Measurements from ENCODE around the gene AAMP.
"Not testable (repeated sequence)": the region's sequence is repeated elsewhere in the genome, so short reads cannot be mapped to it uniquely, and the experiment has no call there.

Gene AAMP

DNA sequence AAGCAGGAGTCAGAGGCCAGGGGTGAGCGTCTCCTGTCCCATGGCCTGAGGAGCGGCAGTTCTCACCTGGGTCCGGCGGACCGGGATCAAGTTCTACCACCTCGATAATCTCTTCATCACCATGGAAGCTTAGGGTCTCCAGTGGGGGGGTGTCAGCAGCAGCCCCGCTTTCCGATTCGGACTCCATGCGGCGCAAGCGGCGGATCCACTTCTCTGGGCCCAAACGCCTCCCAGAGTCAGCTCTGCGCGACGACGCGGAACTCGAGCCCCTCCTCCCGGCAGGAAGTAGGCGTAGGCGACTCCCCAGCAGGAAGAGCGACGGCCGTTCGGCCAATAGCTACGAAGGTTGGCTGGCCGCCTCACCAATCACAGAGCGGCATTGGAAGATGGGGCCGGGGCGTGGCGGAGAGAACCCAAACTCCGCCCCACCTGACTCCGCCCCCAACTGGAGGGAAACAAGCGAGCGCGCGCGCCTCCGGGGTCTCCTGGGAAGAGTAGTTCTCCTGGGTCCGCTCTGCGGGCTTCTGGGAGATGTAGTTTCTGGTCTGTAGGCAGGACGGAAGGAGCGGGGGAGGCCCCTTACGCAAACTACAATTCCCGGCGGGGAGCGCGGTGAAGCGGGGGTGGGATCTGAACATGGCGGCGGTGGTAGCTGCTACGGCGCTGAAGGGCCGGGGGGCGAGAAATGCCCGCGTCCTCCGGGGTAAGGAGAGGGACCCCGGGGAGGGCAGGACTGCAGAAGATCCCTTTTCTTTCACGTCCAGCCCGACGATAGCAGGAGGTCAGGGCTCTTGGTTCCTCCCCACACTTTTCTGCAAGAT lies at the start of gene AAMP, which contains the start of gene PNKD:
Gene AAMP, minus strand, starts transcription at position 238 of the 821 bp plus-strand sequence. Its CDS starts 51 bp downstream, at position 187.
Gene PNKD, plus strand, starts transcription at position 620 of the 821 bp plus-strand sequence. Its CDS starts 17 bp downstream, at position 637.
- peak; percentile 100 for DNase-seq (ENCODE audit: low read depth in 2 of 3, low spot score in 1 of 3)

- DNase-seq (ENCODE audit: low read depth in 2 of 3, low spot score in 1 of 3): no peak
These were observed 48.3 kb upstream of the AAMP start for GRCh38 chr2:218318241-218318640.

GRCh38 chr2:218317835-218318234 lies 47.9 kb upstream of the AAMP start:
- no peak for DNase-seq (ENCODE audit: low read depth in 2 of 3, low spot score in 1 of 3)

DNA sequence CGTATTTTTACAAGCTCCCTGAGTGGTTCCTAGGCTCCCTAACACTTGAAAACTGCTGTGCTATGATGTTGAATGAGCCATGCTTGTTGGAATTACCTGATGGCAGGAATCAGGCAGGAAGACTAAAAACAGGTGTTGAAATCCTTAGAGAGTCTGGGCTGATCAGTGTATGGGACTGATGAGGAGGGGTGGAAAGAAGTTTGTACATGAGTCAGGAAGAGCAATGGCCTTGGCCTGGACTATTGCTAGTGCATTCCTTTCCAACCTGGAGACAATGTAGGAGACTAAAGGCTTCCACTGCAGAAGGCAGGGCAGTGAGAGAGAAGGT lies 47.3 kb upstream of the AAMP start:
- no peak for DNase-seq (ENCODE audit: low read depth in 2 of 3, low spot score in 1 of 3)

DNA sequence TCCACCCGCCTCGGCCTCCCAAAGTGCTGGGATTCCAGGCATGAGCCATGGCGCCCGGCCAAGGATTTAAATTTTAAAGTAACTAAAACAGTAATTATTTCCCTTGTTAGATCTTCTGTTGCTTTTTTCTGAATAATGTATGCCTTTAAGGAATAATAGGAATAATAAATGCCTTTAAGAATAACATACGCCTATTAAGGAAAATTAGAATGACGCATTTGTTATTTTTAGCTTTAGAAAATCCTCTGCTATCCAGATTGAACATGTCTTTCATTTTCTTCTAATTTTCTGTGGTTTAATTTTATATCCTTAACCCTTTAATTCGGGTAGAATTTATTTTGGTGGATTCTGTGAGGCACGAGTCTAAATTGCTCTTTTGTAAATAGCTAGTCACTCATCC lies 45.5 kb upstream of the AAMP start:
- no peak for DNase-seq (ENCODE audit: low read depth in 2 of 3, low spot score in 1 of 3)

DNA sequence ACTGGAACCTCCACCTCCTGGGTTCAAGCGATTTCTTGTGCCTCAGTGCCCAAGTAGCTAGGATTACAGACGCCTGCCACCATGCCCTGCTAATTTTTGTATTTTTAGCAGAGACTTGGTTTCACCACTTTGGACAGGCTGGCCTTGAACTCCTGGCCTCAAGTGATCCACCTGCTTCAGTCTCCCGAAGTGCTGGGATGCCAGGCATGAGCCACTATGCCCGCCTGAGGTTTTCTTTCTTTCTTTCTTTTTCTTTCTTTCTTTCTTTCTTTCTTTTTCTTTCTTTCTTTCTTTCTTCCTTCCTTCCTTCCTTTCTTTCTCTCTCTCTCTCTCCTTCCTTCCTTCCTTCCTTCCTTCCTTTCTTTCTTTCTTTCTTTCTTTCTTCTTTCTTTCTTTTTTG lies 44.8 kb upstream of the AAMP start:
- DNase-seq (ENCODE audit: low read depth in 2 of 3, low spot score in 1 of 3): not testable (repeated sequence)

DNA sequence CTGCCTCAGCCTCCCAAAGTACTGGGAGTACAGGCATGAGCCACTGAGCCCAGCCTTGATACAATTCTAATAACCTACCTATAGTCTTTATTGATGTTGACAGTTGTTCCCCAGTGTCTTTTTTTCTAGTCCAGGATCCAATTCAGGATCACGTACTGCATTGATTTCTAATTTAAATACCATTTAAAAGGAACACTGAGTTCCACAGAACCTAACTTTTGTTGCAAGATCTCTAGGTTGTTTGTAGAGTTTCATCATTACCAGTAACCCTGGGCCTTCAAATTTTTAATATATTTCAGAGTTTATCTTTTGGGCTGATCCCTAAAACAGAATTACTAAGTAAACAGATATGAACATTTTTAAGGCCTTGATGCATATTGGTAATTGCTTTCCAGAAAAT lies 43.4 kb upstream of the AAMP start:
- DNase-seq (ENCODE audit: low read depth in 2 of 3, low spot score in 1 of 3): no peak

DNA sequence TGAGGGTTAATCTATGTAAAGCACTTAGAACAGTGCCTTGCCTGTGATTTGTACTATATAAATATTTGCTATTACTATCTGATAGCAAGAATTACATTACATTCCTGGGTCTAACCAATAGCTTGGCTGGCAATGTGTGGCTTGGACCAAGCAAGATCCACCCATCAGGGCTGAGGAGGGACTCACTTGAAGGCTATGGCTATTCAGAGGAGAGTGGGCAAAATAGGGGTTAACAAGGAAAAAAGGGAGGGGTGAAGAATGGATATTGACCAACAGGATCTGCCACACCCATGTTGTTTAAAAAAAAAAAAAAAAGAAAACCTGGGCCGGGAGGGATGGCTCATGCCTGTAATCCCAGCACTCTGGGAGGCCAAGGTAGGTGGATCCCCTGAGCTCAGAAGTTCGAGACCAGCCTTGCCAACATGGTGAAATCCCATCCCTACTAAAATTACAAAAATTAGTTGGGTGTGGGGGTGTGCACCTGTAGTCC lies 42.4 kb upstream of the AAMP start:
- DNase-seq (ENCODE audit: low read depth in 2 of 3, low spot score in 1 of 3): no peak

GRCh38 chr2:218311541-218312266 lies 41.8 kb upstream of the AAMP start:
- DNase-seq (ENCODE audit: low read depth in 2 of 3, low spot score in 1 of 3): not testable (repeated sequence)

DNA sequence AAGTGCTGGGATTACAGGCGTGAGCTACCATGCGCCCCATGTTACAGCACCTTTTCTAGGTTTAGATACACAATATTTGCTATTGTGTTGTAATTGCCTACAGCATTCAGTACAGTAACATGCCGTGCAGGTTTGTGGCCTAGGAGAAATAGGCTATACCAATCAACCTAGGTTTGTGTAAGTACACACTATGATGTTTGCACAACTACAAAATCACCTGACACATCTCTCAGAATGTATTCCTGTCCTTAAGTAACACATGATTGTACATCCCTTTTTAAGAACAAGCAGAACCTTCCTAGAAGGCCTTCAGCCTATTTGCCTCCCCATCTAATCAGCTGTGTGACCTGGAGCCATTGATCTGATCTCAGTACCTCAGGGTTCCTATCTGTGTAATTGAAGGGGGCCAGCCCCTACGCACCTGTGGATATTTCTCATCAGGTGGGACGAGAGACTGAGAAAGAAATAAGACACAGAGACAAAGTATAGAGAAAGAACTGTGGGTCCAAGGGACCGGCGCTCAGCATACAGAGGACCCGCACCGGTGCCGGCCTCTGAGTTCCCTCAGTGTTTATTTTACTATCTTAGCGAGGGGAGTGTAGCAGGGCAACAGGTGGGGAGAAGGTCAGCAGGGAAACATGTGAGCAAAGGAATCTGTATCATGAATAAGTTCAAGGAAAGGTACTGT lies 41.1 kb upstream of the AAMP start:
- no peak for DNase-seq (ENCODE audit: low read depth in 2 of 3, low spot score in 1 of 3)

DNA sequence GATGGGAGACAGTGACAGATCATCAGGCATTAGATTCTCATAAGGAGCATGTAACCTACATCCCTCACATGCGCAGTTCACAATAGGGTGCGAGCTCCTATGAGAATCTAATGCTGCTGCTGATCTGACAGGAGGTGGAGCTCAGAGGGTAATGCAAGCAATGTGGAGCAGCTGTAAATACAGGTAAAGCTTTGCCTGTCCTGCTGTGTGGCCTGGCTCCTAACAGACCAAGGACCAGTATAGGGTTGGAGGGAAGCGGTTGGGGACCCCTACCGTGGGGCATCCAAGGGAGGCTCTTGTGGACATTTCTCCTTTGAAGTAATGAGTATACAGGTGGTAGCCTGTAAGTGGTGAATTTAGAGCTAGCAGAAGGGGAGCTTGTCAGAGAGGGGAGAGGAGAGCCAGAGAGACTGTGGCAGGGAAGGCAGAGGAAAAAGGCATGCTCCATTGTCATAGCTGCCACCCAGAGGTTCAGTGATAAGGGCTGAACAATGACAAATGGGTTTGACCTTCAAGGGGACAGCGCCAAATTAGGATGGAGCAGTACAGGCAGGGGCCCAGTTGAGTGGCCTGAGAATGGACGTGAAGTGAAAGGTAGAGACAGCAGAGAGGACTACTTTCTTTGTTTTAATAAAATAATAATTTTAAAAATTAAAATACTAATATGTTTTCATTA lies 37.6 kb upstream of the AAMP start:
- no peak for DNase-seq (ENCODE audit: low read depth in 2 of 3, low spot score in 1 of 3)

DNA sequence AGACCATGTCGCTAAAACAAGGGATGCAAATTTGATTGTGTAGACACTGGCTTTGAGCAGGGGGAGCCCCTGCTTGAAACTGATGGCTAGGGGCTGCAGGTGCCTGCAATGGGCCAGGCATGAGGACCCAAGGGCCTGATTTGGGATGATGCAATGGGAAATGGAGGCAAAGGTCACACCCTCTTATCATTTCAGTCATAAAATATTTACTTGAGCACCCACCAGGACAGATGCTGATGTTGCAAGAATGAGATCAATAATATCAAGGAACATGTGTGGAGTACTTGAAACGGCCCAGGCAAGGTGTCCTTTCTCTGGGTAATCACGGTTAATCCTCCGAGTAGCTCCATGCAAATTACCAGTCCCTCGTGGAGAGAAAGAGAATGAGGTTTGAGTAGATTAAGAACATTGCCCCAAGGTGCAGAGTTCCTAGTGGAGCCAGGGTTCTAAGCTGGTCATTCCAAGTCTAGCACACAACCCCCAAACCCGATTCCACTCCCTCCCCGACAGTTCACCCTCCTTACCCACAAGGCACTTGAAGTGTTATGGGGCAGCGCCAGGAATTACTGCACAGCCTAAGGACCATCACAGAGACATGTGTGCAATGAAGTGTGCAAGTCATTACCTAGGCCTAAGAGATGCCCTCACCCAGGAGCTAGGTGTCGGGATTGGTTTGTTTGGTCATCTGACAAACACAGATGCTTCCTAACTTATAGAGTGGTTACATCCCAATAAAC lies 36.4 kb upstream of the AAMP start:
- DNase-seq (ENCODE audit: low read depth in 2 of 3, low spot score in 1 of 3): no peak

- DNase-seq (ENCODE audit: low read depth in 2 of 3, low spot score in 1 of 3): no peak
These were observed 35.4 kb upstream of the AAMP start for GRCh38 chr2:218305383-218305782.

- peak; percentile 81 to 92 (median 81) for DNase-seq (ENCODE audit: low read depth in 2 of 3, low spot score in 1 of 3)
These were observed 31.4 kb upstream of the AAMP start for GRCh38 chr2:218301176-218301819.

GRCh38 chr2:218300141-218300540 lies 30.2 kb upstream of the AAMP start:
- DNase-seq (ENCODE audit: low read depth in 2 of 3, low spot score in 1 of 3): no peak

DNA sequence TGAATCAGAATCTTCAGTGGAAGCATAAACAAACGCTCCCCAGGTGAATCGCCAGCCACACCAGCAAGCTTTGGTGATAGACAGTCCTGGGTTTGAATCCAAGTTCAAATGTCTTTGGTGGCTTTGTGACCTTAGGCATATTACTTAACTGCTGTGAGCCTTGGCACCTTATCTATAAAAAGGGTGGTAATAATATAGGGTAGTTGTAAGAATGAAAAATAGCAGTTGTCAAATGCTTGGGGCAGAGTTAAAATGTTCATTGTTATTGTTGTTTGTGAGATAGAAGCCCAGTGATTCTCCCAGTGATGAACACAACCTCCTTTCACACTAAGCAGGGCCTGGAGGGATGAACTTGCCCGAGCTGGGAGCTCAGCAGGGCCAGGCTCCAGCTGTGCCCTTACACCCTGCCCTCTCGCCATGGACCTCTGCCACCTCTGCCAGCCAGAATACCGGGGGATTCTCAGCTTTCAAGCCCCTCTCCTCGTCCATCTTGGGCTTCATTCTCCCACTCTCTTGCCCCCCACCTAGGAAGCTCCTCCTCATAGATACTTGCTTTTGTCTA lies 28.5 kb upstream of the AAMP start:
- DNase-seq (ENCODE audit: low read depth in 2 of 3, low spot score in 1 of 3): no peak

DNA sequence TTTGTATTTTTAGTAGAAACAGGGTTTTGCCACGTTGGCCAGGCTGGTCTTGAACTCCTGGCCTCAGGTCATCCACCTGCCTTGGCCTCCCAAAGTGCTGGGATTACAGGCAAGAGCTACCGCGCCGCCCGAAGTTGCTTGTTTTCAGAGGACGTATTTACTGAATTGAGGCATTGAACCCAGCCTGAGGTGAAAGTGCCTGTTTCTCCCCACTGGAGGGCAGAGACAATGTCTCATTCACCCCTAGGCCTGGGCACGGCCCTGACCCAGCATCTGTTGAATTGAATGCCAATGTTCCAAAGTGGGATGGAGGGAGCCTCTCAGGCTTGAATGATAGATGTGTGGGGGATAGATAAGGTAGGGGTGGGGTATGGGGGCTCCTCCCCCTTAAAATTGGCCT lies 26.9 kb upstream of the AAMP start:
- DNase-seq (ENCODE audit: low read depth in 2 of 3, low spot score in 1 of 3): no peak

DNA sequence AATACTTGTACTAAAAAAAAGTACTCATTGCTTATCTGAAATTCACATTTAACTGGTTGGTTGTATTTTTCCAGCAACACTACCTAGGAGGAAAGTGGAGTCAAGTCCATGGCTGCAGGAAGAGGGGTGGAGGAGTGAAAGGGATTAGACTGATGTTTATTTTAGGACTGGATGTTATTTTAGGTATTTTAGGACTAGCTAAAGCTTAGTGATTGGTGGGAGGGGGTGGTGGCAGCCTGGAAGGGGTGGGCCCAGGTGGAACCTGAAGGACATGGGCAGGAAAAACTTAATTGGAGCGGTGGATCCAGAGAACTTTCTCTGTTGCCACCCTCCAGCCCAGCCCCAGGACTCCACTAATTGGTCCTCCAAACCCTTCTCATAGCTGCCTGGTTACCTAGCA lies 26.3 kb upstream of the AAMP start:
- DNase-seq (ENCODE audit: low read depth in 2 of 3, low spot score in 1 of 3): no peak

GRCh38 chr2:218295029-218295428 lies 25.1 kb upstream of the AAMP start:
- DNase-seq (ENCODE audit: low read depth in 2 of 3, low spot score in 1 of 3): no peak
